Keratinocyte (primary cell): Measurements from ENCODE around the gene B3GAT3.

Experiments
- CTCF ChIP-seq, 3 experiments: IDR thresholded peaks in 1 of 3; conservative IDR thresholded peaks in 1 of 3; optimal IDR thresholded peaks in 1 of 3; 2 replicates in 2 of 3; 3 replicates in 1 of 3; pipeline versions ENCODE3 to v1.5.1; 2011; ENCODE audit warnings: low read length in 3 of 3, mild to moderate bottlenecking in 3 of 3, moderate library complexity in 2 of 3, control low read depth in 1 of 3, inconsistent platforms in 1 of 3; ENCODE audit not compliant: insufficient read depth in 2 of 3; ENCODE audit errors: extremely low read depth in 1 of 3
- EZH2 ChIP-seq: IDR thresholded peaks from one replicate; pipeline ENCODE4 v1.6.1; 2012; ENCODE audit warnings: inconsistent platforms, mild to moderate bottlenecking, low read length, moderate library complexity

- no peak for TF ChIP-seq CTCF (optimal IDR thresholded peaks at IDR 0.05 in 1 of 3, IDR thresholded peaks at IDR 0.05 in 1 of 3, conservative IDR thresholded peaks at IDR 0.05 in 1 of 3; ENCODE audit: extremely low read depth in 1 of 3, insufficient read depth in 2 of 3, low read length in 3 of 3)
- TF ChIP-seq EZH2: no peak
Measured at GRCh38 chr11:62601372-62602140, 20.2 kb downstream of the B3GAT3 start, which contains the start of gene MTA2.
